ENCODE data around the gene RRP12. TPM values are rescaled to one million over a fixed set of nuclear protein-coding genes. Genes with fewer than 3 reads are reported as not detected.
"Not testable (repeated sequence)": the region's sequence is repeated elsewhere in the genome, so short reads cannot be mapped to it uniquely, and the experiment has no call there.

Gene RRP12
- total RNA-seq, 1 donor from 2014 or later = 62.6 TPM

- Mint-ChIP-seq H3K27ac (peak overlapping the region; percentile 61), H3K4me3 (no peak overlapping the region), H3K27me3 (no peaks in the 10 kb centered on the region), H3K36me3 (ENCODE audit: low read depth) (peaks cover 46% of the 10 kb centered on the region), H3K9me3 (no peaks in the 10 kb centered on the region), H3K4me1 (peaks cover 36% of the 10 kb centered on the region)
- DNase-seq (no peak), ATAC-seq (ENCODE audit: low read depth) (no peak)
- intact Hi-C loops (cut with micrococcal nuclease) = loop anchor here (10.0 kb wide), 1 partner anchor 724 kb away; no protein-coding TSS in a partner anchor
- no peak for TF ChIP-seq CTCF (IDR thresholded peaks at IDR 0.05)
- CTCF ChIA-PET = no interaction called here
- POLR2A ChIA-PET = no interaction called here
Measured at GRCh38 chr10:97428572-97428981, 27.4 kb upstream of the RRP12 start.

- Mint-ChIP-seq H3K36me3 (ENCODE audit: low read depth) (peaks cover 41% of the 10 kb centered on the region), H3K27me3 (no peaks in the 10 kb centered on the region), H3K9me3 (no peaks in the 10 kb centered on the region), H3K4me1 (peaks cover 43% of the 10 kb centered on the region), H3K27ac (peak overlapping the region; percentile 94), H3K4me3 (peak overlapping the region; percentile 92)
- intact Hi-C loops (cut with micrococcal nuclease) = loop anchor here (10.0 kb wide), 1 partner anchor 723 kb away; no protein-coding TSS in a partner anchor
- DNase-seq = no peak
- no peak for TF ChIP-seq CTCF (IDR thresholded peaks at IDR 0.05)
- CTCF ChIA-PET = no interaction called here
- POLR2A ChIA-PET = interaction anchor here (0.6 to 0.7 kb wide), 2 partner anchors 27 to 47 kb away, joined by 3 read pairs; no protein-coding TSS in a partner anchor
- ATAC-seq (ENCODE audit: low read depth) = no peak
Measured at GRCh38 chr10:97427571-97428179, 26.5 kb upstream of the RRP12 start.

GRCh38 chr10:97426776-97427570 lies 25.8 kb upstream of the RRP12 start:
- ChIA-PET CTCF (no interaction called here), POLR2A (no interaction called here)
- Mint-ChIP-seq H3K27ac (peak overlapping the region; percentile 94), H3K36me3 (ENCODE audit: low read depth) (peaks cover 38% of the 10 kb centered on the region), H3K9me3 (no peaks in the 10 kb centered on the region), H3K4me3 (peak overlapping the region; percentile 92), H3K27me3 (no peaks in the 10 kb centered on the region), H3K4me1 (peaks cover 43% of the 10 kb centered on the region)
- DNase-seq (no peak), ATAC-seq (ENCODE audit: low read depth) (no peak)
- intact Hi-C loops (cut with micrococcal nuclease) = loop anchor here (1.0 to 10.0 kb wide), 7 partner anchors 19 to 722 kb away; partner anchors contain the start of genes ARHGAP19, EXOSC1, MMS19 and PI4K2A
- TF ChIP-seq CTCF (IDR thresholded peaks at IDR 0.05) = no peak

GRCh38 chr10:97425964-97426775 lies 25.0 kb upstream of the RRP12 start, which contains the start of gene PGAM1:
Gene PGAM1, plus strand, starts transcription at chr10:97426191. Its CDS starts 117 bp downstream, at chr10:97426308.
- intact Hi-C loops (cut with micrococcal nuclease) = loop anchor here (1.0 to 10.0 kb wide), 7 partner anchors 19 to 721 kb away; partner anchors contain the start of genes ARHGAP19, EXOSC1, MMS19 and PI4K2A
- H3K27me3 Mint-ChIP-seq = no peaks in the 10 kb centered on the region

GRCh38 chr10:97423757-97424098 lies 22.6 kb upstream of the RRP12 start:
- POLR2A ChIA-PET = interaction anchor here (0.7 to 1.9 kb wide), 3 partner anchors 10 to 104 kb away, joined by 3 to 6 read pairs (median 4); no protein-coding TSS in a partner anchor
- H3K4me3 Mint-ChIP-seq; DNase-seq; ATAC-seq (ENCODE audit: low read depth); H3K9me3 Mint-ChIP-seq; CTCF ChIA-PET; H3K27me3 Mint-ChIP-seq: not testable (repeated sequence)
- Mint-ChIP-seq H3K27ac (peak overlapping the region; percentile 12), H3K36me3 (ENCODE audit: low read depth) (peaks cover 11% of the 10 kb centered on the region), H3K4me1 (peaks cover 47% of the 10 kb centered on the region)
- intact Hi-C loops (cut with micrococcal nuclease) = loop anchor here (10.0 kb wide), 1 partner anchor 719 kb away; no protein-coding TSS in a partner anchor

More at GRCh38 chr10:97425964-97426775, 25.0 kb upstream of the RRP12 start, which contains the start of gene PGAM1:
- H3K9me3 Mint-ChIP-seq = no peaks in the 10 kb centered on the region
- H3K4me3 Mint-ChIP-seq = peak within 1 kb of the TSS; percentile 92
- H3K27ac Mint-ChIP-seq = peak within 1 kb of the TSS; percentile 94
- TF ChIP-seq CTCF (IDR thresholded peaks at IDR 0.05) = no peak
- peaks cover 43% of the 10 kb centered on the region for H3K4me1 Mint-ChIP-seq
- ChIA-PET POLR2A (no interaction called here), CTCF (no interaction called here)
- peaks cover 31% of the 10 kb centered on the region for H3K36me3 Mint-ChIP-seq (ENCODE audit: low read depth)
- ATAC-seq (ENCODE audit: low read depth) (peak; percentile 88), DNase-seq (peak; percentile 97)

Measured in activated B cell treated with CpG ODN at 0.5 μM for 24 hours (primary cell).